HG03097 (cell line): ENCODE results near the gene TAS2R38.
"Not testable (repeated sequence)": the region's sequence is repeated elsewhere in the genome, so short reads cannot be mapped to it uniquely, and the experiment has no call there.

Experiments
- ATAC-seq: cut with Tn5 transposase; IDR thresholded peaks from one replicate; pipeline ENCODE4 v1.9.1; 2021; ENCODE audit not compliant: unreplicated experiment, low FRiP score

Gene TAS2R38

DNA sequence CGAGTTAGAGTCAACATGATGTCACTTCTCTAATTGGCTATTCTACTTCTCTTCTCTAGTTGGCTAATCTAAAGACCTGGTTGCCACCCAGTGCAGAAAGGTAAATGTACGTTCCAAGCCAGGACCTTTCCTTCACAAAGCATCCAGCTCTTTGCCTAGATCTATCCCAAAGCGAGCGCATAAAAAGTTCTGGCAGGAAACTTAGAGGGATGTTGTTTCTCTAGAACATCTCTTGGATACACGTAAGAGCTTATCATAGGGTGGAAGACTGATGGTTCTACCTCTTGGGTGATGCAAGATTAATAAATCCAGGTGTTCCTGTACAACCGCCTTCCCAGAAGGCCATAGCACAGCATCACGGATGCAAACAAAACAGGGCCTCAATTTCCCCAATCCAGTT, at the start of gene TAS2R38:
TSS of gene TAS2R38 (minus strand) at position 101 of the 400 bp plus-strand sequence. CDS start at position 17, 84 bp downstream.
- ATAC-seq = no peak

DNA sequence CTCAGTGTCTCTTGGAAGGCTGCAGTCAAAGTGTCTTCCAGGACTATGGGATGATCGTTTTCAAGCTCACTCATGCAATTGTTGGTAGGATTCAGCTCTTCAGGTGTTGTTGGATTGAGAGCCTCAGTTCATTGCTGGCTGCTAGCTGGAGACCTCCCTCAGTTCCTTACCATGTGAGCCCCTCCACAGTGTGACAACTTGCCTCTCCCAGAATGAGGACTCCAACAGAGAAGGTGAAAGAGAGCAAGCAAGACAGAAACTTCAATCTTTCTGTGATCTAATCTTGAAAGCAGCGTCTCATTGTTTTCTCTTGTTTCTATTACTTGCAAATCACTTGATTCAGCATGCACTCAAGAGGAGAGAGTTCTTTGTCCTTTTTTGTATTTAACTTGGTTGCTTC, 44.6 kb upstream of the TAS2R38 start:
- no peak for ATAC-seq

DNA sequence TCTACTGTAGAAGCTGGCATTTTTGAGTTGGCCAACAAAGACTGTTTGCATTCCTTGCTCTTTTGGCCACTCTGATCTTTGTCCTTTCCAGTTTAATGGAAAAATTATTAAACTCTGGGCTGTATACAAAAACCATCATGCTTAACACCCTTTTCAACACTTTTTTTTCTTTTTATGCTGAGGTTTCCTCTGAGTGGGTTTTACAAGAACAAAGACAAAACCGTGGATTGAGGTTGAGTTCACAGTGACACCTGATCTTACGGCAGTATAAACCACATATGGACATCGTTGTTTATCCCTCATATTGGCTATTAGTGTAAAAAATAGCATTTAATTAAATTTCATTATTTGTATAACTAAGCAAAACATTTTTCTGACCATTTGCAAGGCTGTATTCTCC, 43.9 kb upstream of the TAS2R38 start:
- no peak for ATAC-seq

DNA sequence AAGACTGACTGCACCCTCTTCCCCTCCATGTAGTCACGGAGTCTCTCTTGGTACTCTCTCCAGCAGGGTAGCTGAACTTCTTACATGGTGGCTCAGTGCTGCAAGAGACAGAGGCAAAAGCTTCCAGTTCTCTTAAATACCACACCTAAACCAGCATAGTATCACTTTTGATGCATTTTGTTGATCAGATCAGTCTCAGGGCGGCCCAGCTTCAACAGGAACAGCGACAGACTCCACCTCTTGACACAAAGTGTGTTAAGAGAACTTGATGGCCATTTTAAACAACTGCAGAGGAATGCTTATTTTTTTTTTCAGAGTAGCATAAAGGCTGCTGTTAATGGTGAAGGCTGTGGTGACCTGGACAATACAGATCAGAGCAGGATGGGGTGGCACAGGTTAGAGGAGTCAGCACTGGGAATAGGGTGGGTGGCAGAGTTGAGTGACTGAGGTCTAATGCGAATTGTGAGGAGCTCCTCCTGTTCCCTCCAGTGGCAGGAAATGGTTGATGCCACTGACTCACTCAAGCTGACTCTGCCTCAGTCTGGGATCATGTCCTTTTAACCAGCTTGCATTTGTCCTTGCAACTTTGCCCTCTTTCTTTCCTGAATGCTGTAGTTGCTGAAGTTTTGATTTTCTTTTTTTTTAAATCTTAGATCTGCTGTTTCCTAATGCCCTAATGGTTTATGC, 39.4 kb upstream of the TAS2R38 start:
- no peak for ATAC-seq

DNA sequence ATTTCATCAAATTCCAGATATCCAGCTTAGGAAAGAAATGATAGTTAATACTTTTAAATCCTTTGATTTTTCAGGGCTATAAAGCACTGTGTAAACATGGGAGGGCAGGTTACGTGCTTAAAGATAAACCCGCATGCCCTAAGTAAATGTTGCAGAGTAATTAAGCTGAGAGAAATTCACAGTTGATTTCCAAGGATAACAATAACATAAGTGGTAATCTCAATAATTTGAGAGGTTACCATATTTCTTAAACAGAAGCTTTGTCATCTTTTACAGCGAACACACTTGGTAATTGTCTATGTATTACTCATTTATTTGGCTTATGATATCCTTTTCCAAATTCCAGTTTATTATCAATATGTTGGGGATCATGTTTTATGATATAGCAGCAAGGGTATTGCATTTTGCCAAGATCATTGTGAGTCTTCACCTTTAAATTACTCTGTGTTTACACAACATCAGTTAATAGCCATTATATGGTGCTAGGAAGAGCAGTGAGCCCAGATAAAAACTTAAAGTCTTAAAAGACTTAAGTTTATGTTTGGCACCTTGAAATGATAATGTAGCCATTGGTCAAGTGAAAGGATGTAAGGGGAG, 37.5 kb upstream of the TAS2R38 start:
- no peak for ATAC-seq

DNA sequence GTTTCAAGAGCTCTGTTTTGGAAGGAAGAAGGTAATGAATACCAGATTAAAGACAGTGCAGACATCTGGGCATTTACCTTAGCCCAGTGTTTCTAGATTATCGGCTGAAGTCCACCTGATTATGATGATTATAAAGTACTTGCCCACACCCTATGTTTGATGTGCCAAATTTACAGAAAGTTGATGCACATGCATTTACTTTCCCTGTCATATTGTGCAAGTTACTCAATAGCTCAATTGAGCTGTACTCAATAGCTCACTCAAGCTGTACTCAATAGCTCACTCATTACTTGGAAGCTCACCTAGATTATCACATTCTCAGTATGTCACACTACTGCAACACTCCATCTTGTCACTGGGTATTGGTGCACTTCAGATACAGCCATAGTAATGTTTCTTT, 35.6 kb upstream of the TAS2R38 start:
- no peak for ATAC-seq

DNA sequence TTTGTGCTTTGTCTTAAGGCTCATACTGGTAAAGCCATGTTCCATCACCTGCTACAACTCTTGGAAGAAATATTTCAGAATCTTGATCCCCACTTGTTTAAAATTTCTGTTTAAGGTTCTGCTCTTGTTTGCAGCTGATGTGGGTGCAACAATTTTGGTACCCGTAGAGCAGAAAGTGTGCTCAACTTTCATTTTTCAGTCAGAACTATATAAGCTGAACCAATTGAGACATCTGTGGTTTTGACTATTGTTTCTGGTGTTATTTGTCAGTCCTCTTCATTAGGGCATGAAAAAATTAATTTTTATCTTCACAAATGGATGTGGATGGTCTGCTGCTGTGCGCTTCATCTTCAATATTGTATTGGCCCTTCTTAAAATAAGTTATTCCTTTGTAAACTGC, 33.0 kb upstream of the TAS2R38 start:
- no peak for ATAC-seq

DNA sequence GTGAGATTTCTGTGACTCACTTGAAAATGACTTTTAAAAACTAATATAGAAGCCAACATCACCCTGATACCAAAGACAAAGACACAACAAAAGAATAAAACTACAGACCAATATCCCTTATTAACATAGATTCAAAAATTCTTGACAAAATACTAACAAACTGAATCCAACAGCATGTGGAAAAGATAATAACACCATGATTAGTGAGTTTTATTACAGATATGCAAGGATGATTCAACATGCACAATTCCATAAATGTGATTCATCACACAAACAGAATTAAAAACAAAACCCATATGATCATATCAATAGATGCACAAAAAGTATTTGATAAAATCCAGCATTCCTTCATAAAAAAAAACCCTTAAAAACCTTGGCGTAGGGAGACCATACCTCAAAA, 28.6 kb upstream of the TAS2R38 start:
- ATAC-seq = no peak

DNA sequence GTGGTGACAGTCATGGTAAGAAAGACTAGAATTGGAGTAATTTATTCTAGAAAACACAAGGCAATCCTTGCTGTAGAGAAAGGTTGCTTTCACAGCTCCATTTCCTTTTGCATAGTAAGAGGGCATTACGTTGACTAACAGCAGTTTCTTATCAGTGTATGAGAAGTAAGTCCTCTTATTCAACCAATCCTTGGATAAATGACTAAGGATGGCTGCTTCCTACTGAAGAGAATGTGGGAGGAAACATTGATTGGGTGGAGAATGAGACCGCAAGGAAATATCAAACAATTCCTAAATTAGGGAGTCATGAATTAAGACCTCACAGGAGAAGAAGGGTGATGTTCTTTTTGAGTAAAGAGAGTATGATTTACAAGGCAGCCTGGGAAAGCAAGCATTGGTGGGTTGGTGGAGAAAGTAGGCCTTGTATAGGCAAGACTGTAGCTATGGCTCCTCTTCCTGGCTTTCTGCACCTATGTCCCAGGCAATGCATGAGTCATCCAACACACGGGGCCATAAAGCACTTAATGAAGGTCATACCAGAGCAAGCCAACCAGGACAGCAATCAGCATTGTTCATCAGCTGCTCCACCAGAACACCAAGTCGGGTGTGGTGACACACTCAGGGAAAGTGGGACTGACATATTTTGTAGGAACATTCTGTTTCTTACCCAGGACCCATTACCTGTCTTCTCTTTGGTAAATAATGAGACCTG, 27.7 kb upstream of the TAS2R38 start:
- no peak for ATAC-seq

DNA sequence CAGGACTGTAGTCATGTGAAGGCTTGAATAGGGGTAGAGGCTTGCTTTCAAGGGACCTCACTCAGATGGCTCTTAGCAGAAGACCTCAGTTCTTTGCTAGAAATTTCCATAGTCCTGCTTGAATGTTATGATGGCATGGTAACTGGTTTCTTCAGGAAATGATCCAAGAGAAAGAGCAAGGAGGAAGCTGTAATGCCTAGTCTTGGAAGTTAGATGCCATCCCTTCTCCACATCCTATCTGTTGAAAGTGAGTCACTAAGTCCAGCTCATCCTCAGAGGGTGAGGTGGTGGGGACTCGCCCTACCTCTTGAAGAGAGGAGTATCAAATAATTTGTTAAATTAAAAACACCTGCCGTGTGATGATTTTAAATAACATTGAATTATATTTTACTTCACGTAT, 26.7 kb upstream of the TAS2R38 start:
- no peak for ATAC-seq

DNA sequence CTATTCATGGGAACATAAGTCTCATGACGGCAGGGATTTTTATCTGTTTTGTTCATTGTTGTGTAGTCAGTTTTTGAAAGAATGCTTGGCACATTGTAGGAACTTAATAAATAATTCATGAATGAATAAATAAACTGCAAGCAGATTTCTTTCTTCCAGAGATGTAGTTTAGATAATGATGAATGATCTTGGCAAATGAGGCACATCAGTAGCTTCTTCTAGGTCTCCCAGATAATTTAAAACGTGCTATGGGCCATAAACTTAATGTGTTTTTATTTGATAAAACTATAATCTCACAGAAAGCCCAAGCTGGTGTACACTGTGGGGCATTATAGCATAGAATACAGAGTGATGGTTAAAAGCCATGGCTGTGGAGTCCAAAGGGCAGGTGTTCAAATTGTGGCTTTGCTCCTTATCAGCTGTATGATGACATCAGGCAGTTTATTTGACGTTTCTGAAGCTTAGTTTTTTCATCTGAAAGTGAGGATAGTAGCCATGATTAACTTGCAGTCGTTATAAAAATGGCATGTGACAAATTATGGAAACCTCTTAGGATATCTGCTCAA, 25.6 kb upstream of the TAS2R38 start:
- ATAC-seq = no peak

DNA sequence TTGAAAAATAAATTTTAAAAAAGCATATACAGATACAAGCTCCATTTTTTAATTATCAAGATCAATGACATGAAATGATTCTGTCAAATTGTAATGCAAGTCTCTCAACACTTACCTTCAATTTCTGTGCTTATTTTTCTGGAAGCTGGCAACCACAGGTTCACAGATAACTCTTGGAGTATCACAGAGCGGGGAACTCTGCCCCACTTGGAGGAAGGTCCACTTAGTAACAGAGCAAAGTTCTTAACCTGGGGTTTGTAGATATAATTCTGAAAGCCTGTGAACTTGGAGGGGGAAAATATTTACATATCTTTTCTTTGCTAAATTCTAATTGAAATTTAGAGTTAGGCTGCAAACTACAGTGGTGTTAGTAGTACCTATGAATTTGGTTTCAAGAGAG, 19.8 kb upstream of the TAS2R38 start:
- ATAC-seq = no peak

DNA sequence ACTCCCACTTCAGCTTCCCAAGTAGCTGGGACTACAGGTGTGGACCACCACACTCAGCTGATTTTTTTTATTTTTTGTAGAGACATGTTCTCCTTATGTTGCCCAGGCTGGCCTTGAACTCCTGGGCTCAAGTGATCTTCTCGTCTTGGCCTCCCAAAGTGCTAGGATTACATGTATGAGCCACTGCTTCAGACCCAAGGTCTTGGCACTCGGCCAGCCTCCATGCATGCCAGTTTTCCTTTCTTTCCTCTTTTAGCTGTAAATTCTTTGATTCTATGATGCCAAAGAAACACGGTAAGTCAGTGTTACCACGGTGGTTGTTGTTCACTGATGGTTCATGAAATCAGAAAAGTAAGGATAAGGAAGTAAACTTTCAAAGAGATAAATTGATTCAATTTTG, 19.1 kb upstream of the TAS2R38 start:
- no peak for ATAC-seq

DNA sequence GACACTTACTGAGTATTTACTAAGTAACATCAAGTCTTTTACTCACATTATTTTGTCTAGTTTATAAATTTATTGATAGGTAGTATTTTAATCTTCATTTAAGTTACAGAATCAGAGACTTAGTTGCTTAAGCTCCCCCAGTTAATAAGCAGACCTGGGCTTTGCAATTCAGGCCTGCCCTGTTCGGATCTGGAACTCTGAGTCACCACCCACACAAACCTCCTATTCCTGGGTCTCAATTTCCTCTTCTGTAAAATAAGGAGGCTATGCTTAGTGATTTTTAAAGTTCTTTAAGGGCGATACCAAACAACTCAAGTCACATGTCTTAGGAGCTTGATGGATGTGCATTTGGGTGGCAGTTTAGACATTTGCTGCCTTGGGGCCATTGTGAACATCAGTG, 18.6 kb upstream of the TAS2R38 start:
- ATAC-seq = no peak

DNA sequence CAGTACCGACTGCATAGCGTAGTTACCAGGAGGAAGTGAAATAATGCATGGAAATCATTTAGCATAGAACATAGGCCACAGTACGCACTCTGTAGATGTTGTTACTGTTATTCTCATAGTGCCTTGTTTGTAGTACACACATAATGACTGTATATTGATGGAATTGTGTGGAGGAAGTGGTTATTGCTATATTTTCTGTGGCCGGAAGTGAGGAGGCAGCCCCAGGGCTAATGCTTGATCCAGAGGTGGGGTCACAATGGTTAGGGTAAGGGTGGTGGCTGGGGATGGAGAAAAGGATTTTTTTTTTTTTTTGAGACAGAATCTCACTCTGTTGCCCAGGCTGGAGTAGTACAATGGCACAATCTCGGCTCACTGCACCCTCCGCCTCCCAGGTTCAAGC, 17.6 kb upstream of the TAS2R38 start:
- ATAC-seq = no peak

DNA sequence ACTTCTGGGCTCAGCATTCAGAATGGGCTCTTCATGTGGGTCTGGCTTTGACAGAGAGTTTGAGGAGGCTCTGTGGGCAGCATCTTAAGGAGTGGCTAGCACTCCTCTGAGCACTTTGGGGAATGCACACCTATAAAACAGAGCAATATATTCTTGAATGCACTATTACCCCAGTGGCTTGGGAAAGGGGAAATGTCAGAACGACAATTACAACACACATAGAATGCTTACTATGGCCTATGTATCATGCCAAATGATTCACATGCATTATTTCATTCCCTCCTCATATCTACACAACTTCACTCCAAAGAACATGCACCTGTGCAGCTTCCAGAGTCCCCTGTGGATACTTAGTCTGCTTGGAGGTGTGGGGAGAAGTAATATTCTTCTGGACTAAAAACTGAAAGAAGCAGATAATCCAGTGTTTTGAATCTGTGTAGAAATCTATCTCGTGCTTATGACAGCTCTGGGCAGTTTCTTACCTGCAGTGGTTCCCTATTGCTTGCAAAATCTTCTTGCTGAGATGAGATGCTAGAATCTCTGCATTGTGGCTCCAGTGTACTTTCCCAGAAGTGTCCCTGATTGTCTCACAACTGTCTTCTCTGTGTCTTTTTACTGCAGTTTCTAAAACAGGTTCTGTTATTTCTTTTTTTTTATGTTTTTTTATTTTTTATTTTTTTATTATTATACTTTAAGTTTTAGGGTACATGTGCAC, 16.6 kb upstream of the TAS2R38 start:
- ATAC-seq = no peak

DNA sequence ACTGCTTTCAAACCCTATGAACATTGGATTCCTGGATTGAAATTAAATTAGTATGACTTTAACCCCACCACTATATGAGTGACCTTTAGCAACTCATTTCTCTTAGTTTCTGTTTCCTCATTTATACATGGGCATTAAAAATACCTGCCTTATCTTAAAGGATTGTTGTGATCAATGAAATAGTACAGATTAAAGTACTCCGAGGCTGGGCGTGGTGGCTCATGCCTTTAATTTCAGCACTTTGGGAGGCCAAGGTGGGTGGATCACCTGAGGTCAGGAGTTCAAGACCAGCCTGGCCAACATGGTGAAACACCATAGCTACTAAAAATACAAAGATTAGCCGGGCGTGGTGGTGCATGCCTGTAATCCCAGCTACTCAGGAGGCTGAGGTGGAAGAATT, 14.2 kb upstream of the TAS2R38 start:
- not testable (repeated sequence) for ATAC-seq

DNA sequence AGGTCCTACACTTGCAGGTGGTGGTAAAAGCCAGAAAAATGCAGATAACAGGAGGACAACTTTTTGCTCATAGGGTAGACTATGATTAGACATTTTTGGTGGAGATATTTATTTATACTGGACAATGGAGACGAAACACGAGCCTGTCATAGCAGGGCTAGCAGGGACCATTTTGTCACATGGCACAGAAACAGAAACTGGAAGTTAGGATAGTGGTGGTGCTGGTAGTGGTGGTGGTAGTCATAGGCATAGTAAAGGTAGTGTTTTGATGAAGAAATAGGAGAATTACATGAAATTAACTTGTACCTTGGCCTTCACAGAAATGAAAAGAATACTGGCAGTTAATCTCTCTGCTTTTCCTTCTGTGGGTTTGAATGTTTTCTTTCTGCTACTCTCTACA, 13.3 kb upstream of the TAS2R38 start:
- no peak for ATAC-seq

DNA sequence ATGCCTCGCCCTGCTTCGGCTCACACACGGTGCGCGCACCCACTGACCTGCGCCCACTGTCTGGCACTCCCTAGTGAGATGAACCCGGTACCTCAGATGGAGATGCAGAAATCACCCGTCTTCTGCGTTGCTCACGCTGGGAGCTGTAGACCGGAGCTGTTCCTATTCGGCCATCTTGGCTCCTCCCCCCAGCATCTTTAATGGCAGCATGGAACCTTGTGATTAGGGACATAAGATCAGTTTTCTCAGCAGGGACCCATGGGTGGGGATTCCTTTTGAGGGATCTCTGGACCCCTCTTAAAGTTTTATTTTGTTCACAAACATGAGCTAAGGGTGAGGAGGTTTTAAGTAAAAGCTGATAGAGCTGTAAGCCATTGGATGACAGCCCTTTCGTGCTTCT, 12.4 kb upstream of the TAS2R38 start:
- not testable (repeated sequence) for ATAC-seq

DNA sequence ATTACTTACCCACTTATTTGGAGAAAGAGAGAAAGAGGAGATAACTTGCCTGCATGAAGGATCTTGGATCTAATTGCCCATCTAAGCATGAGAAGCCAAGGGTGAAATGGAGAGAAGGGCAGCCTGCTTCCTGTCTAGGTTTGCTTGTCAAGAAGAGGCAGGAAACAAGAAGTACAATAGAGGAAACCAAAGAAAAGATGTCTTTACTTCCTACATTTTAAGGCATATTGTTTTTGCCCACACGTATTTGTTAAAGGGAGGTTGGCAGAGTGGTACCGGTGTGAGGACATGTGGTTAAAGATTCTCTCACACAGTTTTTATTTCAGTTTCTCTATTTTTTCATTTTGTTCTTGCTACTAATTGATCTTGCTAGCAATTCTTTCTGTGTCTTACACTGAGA, 6.0 kb upstream of the TAS2R38 start:
- no peak for ATAC-seq

DNA sequence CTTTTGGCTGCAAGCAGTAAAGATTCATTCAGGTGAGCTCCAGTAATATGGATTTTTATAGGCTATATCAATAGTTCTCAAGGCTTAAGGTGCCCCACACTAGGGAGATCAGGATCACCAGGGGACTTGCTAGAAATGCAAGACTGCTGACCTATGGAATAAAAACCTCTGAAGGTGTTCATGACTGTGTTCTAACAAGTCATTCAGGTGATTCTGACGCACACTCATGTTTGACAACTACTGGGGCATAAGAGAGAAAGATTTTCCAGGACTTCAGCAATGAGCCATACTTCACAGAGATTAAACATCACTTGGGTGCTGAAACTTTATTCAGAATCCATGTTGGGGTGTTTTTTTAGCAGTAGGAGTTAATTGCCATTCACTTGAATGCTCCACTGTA, 4.8 kb upstream of the TAS2R38 start:
- ATAC-seq = no peak
